H9 (cell line): ENCODE measurements around the gene TSKU. TPM values are rescaled to one million over a fixed set of nuclear protein-coding genes. Genes with fewer than 3 reads are reported as not detected.

Experiments
- DNase-seq: peaks from one replicate; pipeline ENCODE4 v3.0.0-alpha.2; 2017
- H2AFZ ChIP-seq: one replicate; pipeline ENCODE4 v1.6.1; 2013; ENCODE audit warnings: mild to moderate bottlenecking, low read length, control low read depth, moderate library complexity
- H2AK5ac ChIP-seq: 2 replicates; pipeline ENCODE4 v1.6.1; 2013; ENCODE audit warnings: low read length, control low read depth, mixed read lengths; ENCODE audit not compliant: insufficient read length
- H2BK120ac ChIP-seq: one replicate; pipeline ENCODE4 v1.6.1; 2013; ENCODE audit warnings: low read depth, mild to moderate bottlenecking, low read length, control low read depth, inconsistent platforms; ENCODE audit not compliant: poor library complexity, severe bottlenecking
- H2BK12ac ChIP-seq: 2 replicates; pipeline ENCODE4 v1.6.1; 2013; ENCODE audit warnings: low read length, control low read depth, mixed read lengths, low read depth; ENCODE audit not compliant: insufficient read length
- H2BK15ac ChIP-seq: 2 replicates; pipeline ENCODE4 v1.6.1; 2013; ENCODE audit warnings: low read depth, low read length, control low read depth
- H2BK20ac ChIP-seq: one replicate; pipeline ENCODE4 v1.6.1; 2013; ENCODE audit warnings: low read depth, mild to moderate bottlenecking, low read length, control low read depth, inconsistent platforms; ENCODE audit not compliant: poor library complexity, severe bottlenecking
- H2BK5ac ChIP-seq: 2 replicates; pipeline ENCODE4 v1.6.1; 2013; ENCODE audit warnings: low read length, control low read depth, mixed read lengths; ENCODE audit not compliant: insufficient read length
- H3K14ac ChIP-seq: 2 replicates; pipeline ENCODE4 v1.6.1; 2013; ENCODE audit warnings: low read length, control low read depth; ENCODE audit not compliant: insufficient read depth
- H3K18ac ChIP-seq: 2 replicates; pipeline ENCODE4 v1.6.1; 2013; ENCODE audit warnings: low read depth, mild to moderate bottlenecking, mixed read lengths, low read length, control low read depth; ENCODE audit not compliant: insufficient read length
- H3K23ac ChIP-seq: 2 replicates; pipeline ENCODE4 v1.6.1; 2013; ENCODE audit warnings: low read length, control low read depth, mixed read lengths, low read depth; ENCODE audit not compliant: insufficient read length
- H3K23me2 ChIP-seq: 2 replicates; pipeline ENCODE4 v1.6.1; 2013; ENCODE audit warnings: low read depth, mild to moderate bottlenecking, mixed read lengths, low read length, control low read depth; ENCODE audit not compliant: insufficient read length, poor library complexity, severe bottlenecking
- H3K27ac ChIP-seq: 2 replicates; pipeline ENCODE4 v1.5.1; 2013; ENCODE audit warnings: low read length, control low read depth, mixed read lengths, low read depth; ENCODE audit not compliant: insufficient read length
- H3K27me3 ChIP-seq: 2 replicates; pipeline ENCODE4 v1.6.1; 2013; ENCODE audit warnings: low read length, control low read depth, inconsistent platforms; ENCODE audit not compliant: insufficient read depth
- H3K4ac ChIP-seq: 2 replicates; pipeline ENCODE4 v1.6.1; 2013; ENCODE audit warnings: low read depth, mild to moderate bottlenecking, control low read depth, inconsistent platforms, low read length, moderate library complexity
- H3K4me1 ChIP-seq: 2 replicates; pipeline ENCODE4 v1.6.1; 2013; ENCODE audit warnings: low read length, control low read depth, inconsistent platforms; ENCODE audit not compliant: insufficient read depth
- H3K4me2 ChIP-seq: 2 replicates; pipeline ENCODE4 v1.6.1; 2013; ENCODE audit warnings: low read length, control low read depth, mixed read lengths; ENCODE audit not compliant: insufficient read length, insufficient read depth
- H3K56ac ChIP-seq: 2 replicates; pipeline ENCODE4 v1.6.1; 2013; ENCODE audit warnings: low read depth, mild to moderate bottlenecking, mixed read lengths, low read length, control low read depth; ENCODE audit not compliant: insufficient read length
- H3K79me1 ChIP-seq: 2 replicates; pipeline ENCODE4 v1.6.1; 2013; ENCODE audit warnings: low read depth, mild to moderate bottlenecking, moderate library complexity, low read length, control low read depth, inconsistent platforms; ENCODE audit not compliant: insufficient read depth, poor library complexity, severe bottlenecking
- H3K79me2 ChIP-seq: 2 replicates; pipeline ENCODE4 v1.6.1; 2013; ENCODE audit warnings: low read length, control low read depth, inconsistent platforms; ENCODE audit not compliant: insufficient read depth
- H3K9ac ChIP-seq: 2 replicates; pipeline ENCODE4 v1.6.1; 2013; ENCODE audit warnings: low read length, control low read depth, mixed read lengths; ENCODE audit not compliant: insufficient read length; ENCODE audit errors: extremely low read depth
- H3K9me3 ChIP-seq: one replicate; pipeline ENCODE4 v1.6.1; 2013; ENCODE audit warnings: low read depth, low read length, inconsistent platforms; ENCODE audit not compliant: control insufficient read depth
- H3T11ph ChIP-seq: one replicate; pipeline ENCODE4 v1.6.1; 2013; ENCODE audit warnings: mild to moderate bottlenecking, low read length, control low read depth, inconsistent platforms
- H4K20me1 ChIP-seq: one replicate; pipeline ENCODE4 v1.6.1; 2013; ENCODE audit not compliant: control insufficient read depth, insufficient read length, insufficient read depth
- H4K5ac ChIP-seq: 2 replicates; pipeline ENCODE4 v1.6.1; 2013; ENCODE audit warnings: low read depth, mild to moderate bottlenecking, mixed read lengths, low read length, control low read depth; ENCODE audit not compliant: insufficient read length
- H4K8ac ChIP-seq: replicated peaks from 2 replicates; pipeline ENCODE4 v1.6.1; 2013; ENCODE audit warnings: low read length, control low read depth, mixed read lengths, low read depth; ENCODE audit not compliant: insufficient read length
- H4K91ac ChIP-seq: 2 replicates; pipeline ENCODE4 v1.6.1; 2013; ENCODE audit warnings: low read depth, mild to moderate bottlenecking, moderate library complexity, mixed read lengths, low read length, control low read depth; ENCODE audit not compliant: insufficient read length
- H3K27ac Mint-ChIP-seq, 3 experiments: 2 replicates in 2 of 3; 3 replicates in 1 of 3; pipeline ENCODE4 v1.8.0; 2020 to 2021; ENCODE audit warnings: mixed read lengths in 3 of 3, mild to moderate bottlenecking in 1 of 3, moderate library complexity in 1 of 3
- H3K27me3 Mint-ChIP-seq: 2 replicates; pipeline ENCODE4 v1.8.0; 2021; ENCODE audit warnings: low read depth, mild to moderate bottlenecking, moderate library complexity, mixed read lengths
- H3K36me3 Mint-ChIP-seq, 3 experiments: 2 replicates in 2 of 3; 3 replicates in 1 of 3; pipeline ENCODE4 v1.8.0; 2020 to 2021; ENCODE audit warnings: low read depth in 3 of 3, mixed read lengths in 3 of 3; ENCODE audit not compliant: insufficient read depth in 1 of 3
- H3K4me1 Mint-ChIP-seq, 2 experiments: 2 replicates each; pipeline ENCODE4 v1.8.0; 2020; ENCODE audit warnings: mixed read lengths in 2 of 2
- H3K4me3 Mint-ChIP-seq, 2 experiments: 2 replicates in 1 of 2; 3 replicates in 1 of 2; pipeline ENCODE4 v1.8.0; 2020 to 2021; ENCODE audit warnings: mild to moderate bottlenecking in 2 of 2, mixed read lengths in 2 of 2, moderate library complexity in 1 of 2
- H3K9me3 Mint-ChIP-seq, 2 experiments: 2 replicates in 1 of 2; 3 replicates in 1 of 2; pipeline ENCODE4 v1.8.0; 2020; ENCODE audit warnings: mild to moderate bottlenecking in 2 of 2, mixed read lengths in 2 of 2, moderate library complexity in 1 of 2
- CTCF ChIP-seq: fragments of 200-600 bp; sonication (generic); conservative IDR thresholded peaks from 3 replicates; pipeline ENCODE4 v1.8.0; 2021; ENCODE audit warnings: antibody characterized with exemption, mild to moderate bottlenecking
- WGBS: extraction: QIAGEN DNeasy Blood & Tissue Kit; methylation state at CpG from one replicate; pipeline ENCODE4 v1.1.7; 2013; ENCODE audit warnings: missing lambda C conversion rate, low lambda C conversion rate, mixed read lengths; ENCODE audit not compliant: insufficient read length; ENCODE audit errors: extremely low coverage; 5-methylcytosine and 5-hydroxymethylcytosine counted together
- total RNA-seq: library from RNA; stranded (reverse); gene quantifications from 2 replicates; pipeline ENCODE4 v1.2.1, GENCODE V29; 2021

TSKU gene
- total RNA-seq, 1 experiment from 2014 or later, result 25.4 TPM

GRCh38 chr11:76788661-76789442 is 5.7 kb downstream of the TSKU start:
- Histone ChIP-seq H3K27me3 (no peaks in the 10 kb centered on the region), H3K4me1 (peaks cover 17% of the 10 kb centered on the region; the same call in 1 of the 2 replicates), H2BK12ac (no peak overlapping the region), H2AK5ac (no peak overlapping the region), H3K4ac (no peak overlapping the region), H3K9ac (no peak overlapping the region), H2BK20ac (no peak overlapping the region), H4K91ac (no peak overlapping the region), H3K14ac (no peak overlapping the region), H3K56ac (no peak overlapping the region), H4K20me1 (no peaks in the 10 kb centered on the region), H4K8ac (no peak overlapping the region), H2BK5ac (no peak overlapping the region), H3K23ac (no peak overlapping the region), H3K18ac (no peak overlapping the region), H3K4me2 (no peak overlapping the region), H3K27ac (no peak overlapping the region), H4K5ac (no peak overlapping the region), H2BK15ac (no peak overlapping the region), H3K9me3 (no peaks in the 10 kb centered on the region), H2AFZ (no peak overlapping the region), H3K79me1 (peaks cover 6% of the 10 kb centered on the region), H3K23me2 (peaks cover 4% of the 10 kb centered on the region), H2BK120ac (no peak overlapping the region), H3T11ph (no peak overlapping the region), H3K79me2 (peaks cover 39% of the 10 kb centered on the region; the same call in 1 of the 2 replicates)
- Mint-ChIP-seq H3K4me1 (peaks cover 67 to 77% of the 10 kb centered on the region in 2 experiments), H3K27ac (peak overlapping the region in 1 of 3 experiments; percentile 63; a peak in 1 of 7 replicates), H3K36me3 (peaks cover 31 to 37% (median 36%) of the 10 kb centered on the region in 3 experiments), H3K27me3 (peaks cover 2% of the 10 kb centered on the region), H3K9me3 (peaks cover 25 to 26% of the 10 kb centered on the region in 2 experiments), H3K4me3 (no peak overlapping the region; a peak in 1 of 5 replicates)
- TF ChIP-seq CTCF, result no peak
- DNase-seq, result no peak
- WGBS, result no CpG with 5 or more reads among the region's 10 CpGs
